ENCODE results near the gene THAP4. TPM values are rescaled to one million over a fixed set of nuclear protein-coding genes. Genes with fewer than 3 reads are reported as not detected.

The THAP4 gene
- total and polyA plus RNA-seq, 2 of the 13 experiments (the other 11 are each of a cell fraction or from before 2014, with no cell fraction given) = 59.7 to 75.7 TPM

DNA sequence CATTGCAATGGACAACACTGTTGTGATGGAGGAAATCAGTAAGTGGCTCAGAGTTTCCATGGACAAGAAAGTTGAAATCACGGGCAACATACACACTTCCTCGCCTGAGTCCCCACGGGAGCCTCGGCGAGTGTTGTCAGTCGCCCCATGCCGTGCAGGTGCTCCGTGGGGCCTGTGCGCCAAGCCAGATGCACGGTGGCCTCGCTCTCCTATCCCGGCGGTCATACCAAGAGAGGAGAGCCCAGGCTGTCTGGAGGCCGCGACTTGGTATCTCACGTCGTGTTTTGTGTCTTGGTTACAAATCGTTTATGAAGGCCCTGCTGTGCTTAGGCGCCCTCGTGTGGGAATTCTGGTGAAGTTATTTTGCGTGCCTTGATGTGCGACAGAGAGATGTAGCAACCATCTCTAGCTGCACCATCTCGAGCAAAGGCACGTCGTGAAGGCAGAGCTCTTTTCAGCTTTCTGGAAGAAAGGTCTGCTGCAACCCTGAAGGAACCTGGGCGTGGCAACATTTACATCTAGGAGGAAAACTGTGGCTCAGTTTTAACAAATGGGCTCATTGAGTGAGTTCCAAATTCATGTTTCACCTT lies 22.3 kb upstream of the THAP4 start (continued):
- TF ChIP-seq ZNF724P (CRISPR knock-in tag; IDR thresholded peaks at IDR 0.05; ENCODE audit: borderline replicate concordance) (0 out of 2 replicates have a peak, but pooled peaks have one; percentile 51), PPARG (CRISPR knock-in tag; conservative IDR thresholded peaks at IDR 0.05) (peak; percentile 49; the same call in 1 of the 2 replicates), ZNF850 (CRISPR knock-in tag; conservative IDR thresholded peaks at IDR 0.05) (no peak), RXRB (CRISPR knock-in tag; IDR thresholded peaks at IDR 0.05; ENCODE audit: borderline replicate concordance) (0 out of 2 replicates have a peak, but pooled peaks have one; percentile 36), SMC3 (IDR thresholded peaks at IDR 0.05; ENCODE audit: low read length) (peak; percentile 96), GABPB1 (CRISPR knock-in tag; IDR thresholded peaks at IDR 0.05) (peak; percentile 36; the same call in 1 of the 2 replicates), RXRA (CRISPR knock-in tag; IDR thresholded peaks at IDR 0.05) (peak; percentile 30; the same call in 1 of the 2 replicates), ELF3 (CRISPR knock-in tag; IDR thresholded peaks at IDR 0.05) (0 out of 2 replicates have a peak, but pooled peaks have one; percentile 19), MBNL3 (CRISPR knock-in tag; conservative IDR thresholded peaks at IDR 0.05) (no peak), NFRKB (IDR thresholded peaks at IDR 0.05) (no peak), ZNF331 (CRISPR knock-in tag; IDR thresholded peaks at IDR 0.05) (peak; percentile 43; the same call in 1 of the 2 replicates), FOXK1 (CRISPR knock-in tag; IDR thresholded peaks at IDR 0.05; ENCODE audit: borderline replicate concordance, low read depth) (no peak), ZNF891 (CRISPR knock-in tag; IDR thresholded peaks at IDR 0.05) (no peak), MED8 (CRISPR knock-in tag; IDR thresholded peaks at IDR 0.05; ENCODE audit: insufficient replicate concordance) (no peak), ELF1 (CRISPR knock-in tag; IDR thresholded peaks at IDR 0.05) (peak; percentile 33; the same call in 1 of the 2 replicates), IRF2 (CRISPR knock-in tag; IDR thresholded peaks at IDR 0.05) (peak; percentile 79), ATF7-NPFF (CRISPR knock-in tag; IDR thresholded peaks at IDR 0.05; ENCODE audit: low read depth) (0 out of 2 replicates have a peak, but pooled peaks have one; percentile 42), GTF2F1 (IDR thresholded peaks at IDR 0.05; ENCODE audit: low read length) (no peak), ZNF335 (CRISPR knock-in tag; IDR thresholded peaks at IDR 0.05) (0 out of 2 replicates have a peak, but pooled peaks have one; percentile 58), ZNF614 (CRISPR knock-in tag; IDR thresholded peaks at IDR 0.05; ENCODE audit: borderline replicate concordance) (peak; percentile 57; the same call in 1 of the 2 replicates), BCL6 (CRISPR knock-in tag; IDR thresholded peaks at IDR 0.05) (0 out of 2 replicates have a peak, but pooled peaks have one; percentile 14), ZMAT3 (CRISPR knock-in tag; conservative IDR thresholded peaks at IDR 0.05) (no peak), ZFYVE20 (CRISPR knock-in tag; IDR thresholded peaks at IDR 0.05; ENCODE audit: borderline replicate concordance, low read depth) (0 out of 2 replicates have a peak, but pooled peaks have one; percentile 37), TEAD3 (CRISPR knock-in tag; optimal IDR thresholded peaks at IDR 0.05; ENCODE audit: borderline replicate concordance) (peak; percentile 91), NCOA2 (CRISPR knock-in tag; IDR thresholded peaks at IDR 0.05) (0 out of 2 replicates have a peak, but pooled peaks have one; percentile 15), FOXO1 (CRISPR knock-in tag; IDR thresholded peaks at IDR 0.05) (peak; percentile 50; the same call in 1 of the 2 replicates), ZNF570 (CRISPR knock-in tag; IDR thresholded peaks at IDR 0.05; ENCODE audit: borderline replicate concordance) (no peak)
- TF ChIP-seq, protein P1, sequence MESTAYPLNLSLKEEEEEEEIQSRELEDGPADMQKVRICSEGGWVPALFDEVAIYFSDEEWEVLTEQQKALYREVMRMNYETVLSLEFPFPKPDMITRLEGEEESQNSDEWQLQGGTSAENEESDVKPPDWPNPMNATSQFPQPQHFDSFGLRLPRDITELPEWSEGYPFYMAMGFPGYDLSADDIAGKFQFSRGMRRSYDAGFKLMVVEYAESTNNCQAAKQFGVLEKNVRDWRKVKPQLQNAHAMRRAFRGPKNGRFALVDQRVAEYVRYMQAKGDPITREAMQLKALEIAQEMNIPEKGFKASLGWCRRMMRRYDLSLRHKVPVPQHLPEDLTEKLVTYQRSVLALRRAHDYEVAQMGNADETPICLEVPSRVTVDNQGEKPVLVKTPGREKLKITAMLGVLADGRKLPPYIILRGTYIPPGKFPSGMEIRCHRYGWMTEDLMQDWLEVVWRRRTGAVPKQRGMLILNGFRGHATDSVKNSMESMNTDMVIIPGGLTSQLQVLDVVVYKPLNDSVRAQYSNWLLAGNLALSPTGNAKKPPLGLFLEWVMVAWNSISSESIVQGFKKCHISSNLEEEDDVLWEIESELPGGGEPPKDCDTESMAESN (CRISPR knock-in tag; conservative IDR thresholded peaks at IDR 0.05) = peak; percentile 63; the same call in 1 of the 2 replicates
- TF ChIP-seq, protein P2, sequence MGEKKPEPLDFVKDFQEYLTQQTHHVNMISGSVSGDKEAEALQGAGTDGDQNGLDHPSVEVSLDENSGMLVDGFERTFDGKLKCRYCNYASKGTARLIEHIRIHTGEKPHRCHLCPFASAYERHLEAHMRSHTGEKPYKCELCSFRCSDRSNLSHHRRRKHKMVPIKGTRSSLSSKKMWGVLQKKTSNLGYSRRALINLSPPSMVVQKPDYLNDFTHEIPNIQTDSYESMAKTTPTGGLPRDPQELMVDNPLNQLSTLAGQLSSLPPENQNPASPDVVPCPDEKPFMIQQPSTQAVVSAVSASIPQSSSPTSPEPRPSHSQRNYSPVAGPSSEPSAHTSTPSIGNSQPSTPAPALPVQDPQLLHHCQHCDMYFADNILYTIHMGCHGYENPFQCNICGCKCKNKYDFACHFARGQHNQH (CRISPR knock-in tag; IDR thresholded peaks at IDR 0.05) = peak; percentile 60; the same call in 1 of the 2 replicates
- TF ChIP-seq, protein P3, sequence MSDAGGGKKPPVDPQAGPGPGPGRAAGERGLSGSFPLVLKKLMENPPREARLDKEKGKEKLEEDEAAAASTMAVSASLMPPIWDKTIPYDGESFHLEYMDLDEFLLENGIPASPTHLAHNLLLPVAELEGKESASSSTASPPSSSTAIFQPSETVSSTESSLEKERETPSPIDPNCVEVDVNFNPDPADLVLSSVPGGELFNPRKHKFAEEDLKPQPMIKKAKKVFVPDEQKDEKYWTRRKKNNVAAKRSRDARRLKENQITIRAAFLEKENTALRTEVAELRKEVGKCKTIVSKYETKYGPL (CRISPR knock-in tag; IDR thresholded peaks at IDR 0.05) = no peak
